ENCODE measurements around the gene MLYCD.

The MLYCD gene

DNA sequence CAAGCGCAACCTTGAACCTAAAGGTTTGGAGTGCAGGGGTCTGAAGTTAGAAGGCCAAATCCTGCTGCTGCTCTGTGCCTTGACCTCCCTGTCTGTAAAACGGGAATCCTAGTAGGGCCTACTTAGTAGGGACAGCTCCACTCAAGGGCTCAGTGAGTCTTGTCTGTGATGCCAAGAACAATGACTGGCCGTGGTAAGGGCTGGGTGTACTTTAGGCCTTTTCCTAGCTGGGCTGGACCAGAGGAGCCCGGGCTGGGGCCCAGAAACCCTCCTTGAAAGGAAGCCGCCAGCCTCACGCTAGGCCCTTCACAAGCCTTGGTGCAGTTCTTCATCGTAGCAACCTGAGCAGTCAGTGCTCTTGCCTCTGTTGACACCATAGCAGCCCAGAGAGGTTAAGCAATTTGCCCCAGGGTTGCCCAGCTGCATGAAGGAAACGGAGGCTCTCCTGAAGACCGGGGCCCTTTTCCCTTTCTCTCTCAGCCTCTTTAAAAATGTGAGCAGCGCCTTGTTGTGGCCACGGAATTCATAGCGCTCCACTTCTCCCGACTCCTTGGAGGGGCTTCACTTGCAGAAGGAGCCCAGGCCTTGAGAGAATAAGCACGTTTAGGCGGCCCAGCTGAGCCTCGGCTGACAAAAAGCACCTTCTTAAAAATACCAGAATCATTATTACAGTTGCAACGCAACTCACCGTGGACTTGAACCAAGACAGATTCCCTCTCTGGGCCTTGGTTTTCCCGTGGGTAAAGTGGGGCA is 73.5 kb downstream of the MLYCD start:
- H3K4me1 ChIP-seq (ENCODE audit: control insufficient read depth, insufficient read depth, low read length), result no peaks in the 10 kb centered on the region
- no peak overlapping the region for H3K4me3 ChIP-seq (ENCODE audit: low read length)
- peaks cover 7% of the 10 kb centered on the region for H3K27me3 ChIP-seq (ENCODE audit: control insufficient read depth, insufficient read depth, low read length)
- no peaks in the 10 kb centered on the region for H3K36me3 ChIP-seq (ENCODE audit: control insufficient read depth, insufficient read depth, low read length)
- H3K9ac ChIP-seq (ENCODE audit: low read length), result no peak overlapping the region
- no peaks in the 10 kb centered on the region for H3K9me3 ChIP-seq (ENCODE audit: control insufficient read depth, low read length)

- no peak overlapping the region for H3K9ac ChIP-seq (ENCODE audit: low read length)
- no peaks in the 10 kb centered on the region for H3K4me1 ChIP-seq (ENCODE audit: control insufficient read depth, insufficient read depth, low read length)
- no peaks in the 10 kb centered on the region for H3K9me3 ChIP-seq (ENCODE audit: control insufficient read depth, low read length)
- H3K4me3 ChIP-seq (ENCODE audit: low read length), result no peak overlapping the region
- no peaks in the 10 kb centered on the region for H3K36me3 ChIP-seq (ENCODE audit: control insufficient read depth, insufficient read depth, low read length)
- peaks cover 7% of the 10 kb centered on the region for H3K27me3 ChIP-seq (ENCODE audit: control insufficient read depth, insufficient read depth, low read length)
These were observed 74.2 kb downstream of the MLYCD start for GRCh38 chr16:83973077-83973476.

- no peaks in the 10 kb centered on the region for H3K4me1 ChIP-seq (ENCODE audit: control insufficient read depth, insufficient read depth, low read length)
- H3K36me3 ChIP-seq (ENCODE audit: control insufficient read depth, insufficient read depth, low read length), result no peaks in the 10 kb centered on the region
- no peak overlapping the region for H3K9ac ChIP-seq (ENCODE audit: low read length)
- H3K27me3 ChIP-seq (ENCODE audit: control insufficient read depth, insufficient read depth, low read length), result peaks cover 6% of the 10 kb centered on the region
- H3K9me3 ChIP-seq (ENCODE audit: control insufficient read depth, low read length), result no peaks in the 10 kb centered on the region
- H3K4me3 ChIP-seq (ENCODE audit: low read length), result no peak overlapping the region
These were observed 74.9 kb downstream of the MLYCD start for GRCh38 chr16:83973581-83974385.

DNA sequence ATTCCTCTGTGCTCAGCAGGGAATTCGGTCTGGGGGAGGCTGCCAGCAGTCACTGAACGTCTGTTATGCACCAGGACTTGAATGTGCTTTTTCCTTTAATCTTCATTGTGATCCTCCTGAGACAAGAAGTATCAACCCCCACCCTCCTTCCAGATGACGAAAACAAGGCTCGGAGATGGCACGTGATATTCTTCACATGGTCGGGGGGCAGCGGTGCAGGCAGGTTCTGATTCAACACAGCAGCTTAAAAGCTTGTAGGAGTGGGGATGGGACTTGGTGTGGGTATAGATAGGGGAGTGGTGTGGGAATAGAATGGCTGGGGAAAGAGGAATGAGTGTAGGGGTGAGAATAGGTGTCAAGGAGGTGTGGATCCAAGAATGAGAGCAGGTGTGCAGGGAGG is 75.6 kb downstream of the MLYCD start:
- Histone ChIP-seq H3K4me3 (ENCODE audit: low read length) (no peak overlapping the region), H3K4me1 (ENCODE audit: control insufficient read depth, insufficient read depth, low read length) (no peaks in the 10 kb centered on the region), H3K27me3 (ENCODE audit: control insufficient read depth, insufficient read depth, low read length) (no peaks in the 10 kb centered on the region), H3K9ac (ENCODE audit: low read length) (no peak overlapping the region), H3K36me3 (ENCODE audit: control insufficient read depth, insufficient read depth, low read length) (no peaks in the 10 kb centered on the region), H3K9me3 (ENCODE audit: control insufficient read depth, low read length) (no peaks in the 10 kb centered on the region)

DNA sequence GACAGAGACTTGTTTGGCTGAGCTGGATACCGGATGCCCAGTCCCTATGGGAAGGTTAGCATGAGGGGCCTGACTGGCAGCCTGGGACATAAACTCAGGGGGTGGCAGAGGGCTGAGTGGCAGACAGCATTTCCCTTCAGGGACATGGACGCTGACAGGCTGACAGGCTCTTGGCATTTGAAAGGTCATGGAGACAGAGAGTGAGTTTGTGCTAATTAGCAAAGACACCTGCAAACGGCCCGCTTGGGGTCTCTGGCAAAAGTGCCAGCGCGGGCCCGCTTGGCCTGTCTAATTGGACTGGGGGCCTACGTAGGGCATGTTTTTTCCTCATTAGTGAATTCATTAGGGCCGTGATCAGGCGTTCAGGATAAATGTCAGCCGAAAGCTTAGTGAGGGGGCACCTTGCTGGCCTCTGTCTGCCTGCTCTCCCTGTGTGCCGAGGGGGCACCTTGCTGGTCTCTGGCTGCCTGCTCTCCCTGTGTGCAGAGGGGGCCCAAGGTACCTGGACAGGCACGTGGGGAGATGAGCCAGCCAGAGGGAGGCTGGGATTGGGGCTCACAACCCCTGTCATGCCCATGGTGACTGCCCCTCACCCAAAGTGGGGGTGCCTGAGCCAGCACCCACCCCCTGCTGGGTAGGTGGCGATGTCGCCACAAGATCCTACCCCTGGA is 76.8 kb downstream of the MLYCD start:
- Histone ChIP-seq H3K4me1 (ENCODE audit: control insufficient read depth, insufficient read depth, low read length) (no peaks in the 10 kb centered on the region), H3K27me3 (ENCODE audit: control insufficient read depth, insufficient read depth, low read length) (no peaks in the 10 kb centered on the region), H3K36me3 (ENCODE audit: control insufficient read depth, insufficient read depth, low read length) (no peaks in the 10 kb centered on the region), H3K9ac (ENCODE audit: low read length) (no peak overlapping the region), H3K9me3 (ENCODE audit: control insufficient read depth, low read length) (no peaks in the 10 kb centered on the region), H3K4me3 (ENCODE audit: low read length) (no peak overlapping the region)
